GM12878 (cell line): ENCODE data around the gene ZNF48. TPM values are rescaled to one million over a fixed set of nuclear protein-coding genes. Genes with fewer than 3 reads are reported as not detected.

Source experiments
- BRCA1 ChIP-seq: IDR thresholded peaks from 2 replicates; pipeline ENCODE4 v1.6.1; 2011; ENCODE audit warnings: low read depth, low read length, improper control_type of control experiment
- FOXM1 ChIP-seq: IDR thresholded peaks from 2 replicates; pipeline ENCODE4 v1.6.1; 2012; ENCODE audit warnings: low read depth, mild to moderate bottlenecking, inconsistent platforms, low read length, moderate library complexity
- KAT2A ChIP-seq: conservative IDR thresholded peaks from 2 replicates; pipeline ENCODE4 v1.6.1; 2011; ENCODE audit warnings: low read depth, low read length; ENCODE audit not compliant: control insufficient read depth
- MEF2B ChIP-seq: fragments of 450-650 bp; IDR thresholded peaks from 2 replicates; pipeline ENCODE4 v1.6.1; 2018; ENCODE audit warnings: mild to moderate bottlenecking, moderate library complexity; ENCODE audit not compliant: partially characterized antibody, poor library complexity, severe bottlenecking
- MXI1 ChIP-seq: fragments of 150-350 bp; IDR thresholded peaks from 2 replicates; pipeline ENCODE4 v1.6.1; 2011; ENCODE audit warnings: low read depth, mild to moderate bottlenecking, inconsistent platforms, low read length, improper control_type of control experiment
- SMAD5 ChIP-seq: IDR thresholded peaks from 2 replicates; pipeline ENCODE4 v1.6.1; 2016; ENCODE audit warnings: antibody characterized with exemption, low read depth
- SP1 ChIP-seq: IDR thresholded peaks from one replicate; pipeline ENCODE4 v1.6.1; 2011; ENCODE audit warnings: low read depth, low read length
- ZNF217 ChIP-seq: fragments of 450-650 bp; IDR thresholded peaks from 2 replicates; pipeline ENCODE4 v1.6.1; 2017; ENCODE audit warnings: antibody characterized with exemption, mild to moderate bottlenecking
- polyA plus RNA-seq, 11 experiments: library from polyadenylated mRNA; depleted of rRNA in 4 of 11; unstranded in 6 of 11; stranded (reverse) in 5 of 11; fragments of >200 nt; fragmentation: Nextera tagmentation in 4 of 11; fragmentation: Illumina TruSeq in 1 of 11; extraction: Ambion mirVana in 4 of 11; extraction: Trizol in 1 of 11; gene quantifications; 1 replicate in 1 of 11; 2 replicates in 10 of 11; pipeline versions ENCODE4 v1.2.1 to v1.2.3, GENCODE V29; 2011 to 2016; ENCODE audit warnings: inconsistent platforms in 2 of 11, missing spikeins in 2 of 11, low read depth in 1 of 11
- total RNA-seq, 4 experiments: library from RNA; depleted of rRNA in 3 of 4; stranded (reverse); fragments of >200 nt in 3 of 4; fragmentation: Illumina TruSeq in 1 of 4; extraction: Trizol in 1 of 4; gene quantifications; 2 replicates each; pipeline versions ENCODE4 v1.2.1 to v1.2.3, GENCODE V29; 2013 to 2021
- TF ChIP-seq, protein P1 (sequence below): IDR thresholded peaks from 2 replicates; pipeline ENCODE4 v1.6.1; 2012; ENCODE audit warnings: improper control_type of control experiment, low read depth, low read length; ENCODE audit not compliant: insufficient replicate concordance
- TF ChIP-seq, protein P2 (sequence below): IDR thresholded peaks from 2 replicates; pipeline ENCODE4 v1.6.1; 2011; ENCODE audit warnings: borderline replicate concordance, low read depth, mild to moderate bottlenecking, moderate library complexity, low read length; ENCODE audit not compliant: insufficient read depth, poor library complexity, severe bottlenecking
- TF ChIP-seq, protein P3 (sequence below): IDR thresholded peaks from 2 replicates; pipeline ENCODE4 v1.6.1; 2012; ENCODE audit warnings: low read length, inconsistent platforms
- TF ChIP-seq, protein P4 (sequence below): fragments of 450-650 bp; formaldehyde crosslinking; IDR thresholded peaks from 2 replicates; pipeline ENCODE4 v1.5.0; 2022; ENCODE audit warnings: mild to moderate bottlenecking, missing genetic modification characterization
- TF ChIP-seq, protein P5 (sequence below): fragments of 450-650 bp; IDR thresholded peaks from 2 replicates; pipeline ENCODE4 v1.6.1; 2017; ENCODE audit warnings: antibody characterized with exemption, mild to moderate bottlenecking, moderate library complexity

Gene ZNF48
- total and polyA plus RNA-seq, 10 of the 15 experiments (the other 5 are each of a cell fraction or from before 2014, with no cell fraction given) = 0.14 to 12.0 (median 4.2) TPM

DNA sequence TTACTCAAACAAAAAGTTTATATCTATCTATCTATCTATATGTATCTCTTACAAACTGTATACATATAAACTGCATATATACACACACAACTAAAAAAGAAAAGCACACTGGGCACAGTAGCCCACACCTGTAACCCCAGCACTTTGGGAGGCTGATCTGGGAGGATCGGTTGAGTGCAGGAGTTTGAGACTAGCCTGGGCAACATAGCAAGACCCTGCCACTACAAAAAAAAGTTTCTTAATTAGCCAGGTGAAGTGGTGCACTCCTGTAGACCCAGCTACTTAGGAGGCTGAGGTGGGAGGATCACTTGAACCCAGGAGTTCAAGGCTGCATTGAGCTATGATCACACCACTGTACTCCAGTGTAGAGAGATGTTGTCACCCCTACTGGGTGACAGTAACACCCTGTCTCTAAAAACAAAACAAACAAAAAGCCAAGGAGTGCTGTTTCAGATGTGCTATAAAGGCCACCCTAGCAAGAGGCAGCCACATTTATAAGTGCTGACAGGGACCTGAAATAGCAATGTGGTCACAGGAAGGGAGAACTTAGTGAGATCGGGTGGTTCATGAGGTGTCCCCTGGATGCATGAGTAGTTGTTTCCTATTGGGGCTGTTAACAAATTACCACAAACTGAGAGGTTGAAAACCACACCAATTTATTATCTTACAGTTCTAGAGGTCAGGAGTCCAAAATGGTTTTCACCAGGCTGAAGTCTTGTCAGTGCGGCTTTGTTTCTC, 44.9 kb upstream of the ZNF48 start (continued):
- TF ChIP-seq, protein P1, sequence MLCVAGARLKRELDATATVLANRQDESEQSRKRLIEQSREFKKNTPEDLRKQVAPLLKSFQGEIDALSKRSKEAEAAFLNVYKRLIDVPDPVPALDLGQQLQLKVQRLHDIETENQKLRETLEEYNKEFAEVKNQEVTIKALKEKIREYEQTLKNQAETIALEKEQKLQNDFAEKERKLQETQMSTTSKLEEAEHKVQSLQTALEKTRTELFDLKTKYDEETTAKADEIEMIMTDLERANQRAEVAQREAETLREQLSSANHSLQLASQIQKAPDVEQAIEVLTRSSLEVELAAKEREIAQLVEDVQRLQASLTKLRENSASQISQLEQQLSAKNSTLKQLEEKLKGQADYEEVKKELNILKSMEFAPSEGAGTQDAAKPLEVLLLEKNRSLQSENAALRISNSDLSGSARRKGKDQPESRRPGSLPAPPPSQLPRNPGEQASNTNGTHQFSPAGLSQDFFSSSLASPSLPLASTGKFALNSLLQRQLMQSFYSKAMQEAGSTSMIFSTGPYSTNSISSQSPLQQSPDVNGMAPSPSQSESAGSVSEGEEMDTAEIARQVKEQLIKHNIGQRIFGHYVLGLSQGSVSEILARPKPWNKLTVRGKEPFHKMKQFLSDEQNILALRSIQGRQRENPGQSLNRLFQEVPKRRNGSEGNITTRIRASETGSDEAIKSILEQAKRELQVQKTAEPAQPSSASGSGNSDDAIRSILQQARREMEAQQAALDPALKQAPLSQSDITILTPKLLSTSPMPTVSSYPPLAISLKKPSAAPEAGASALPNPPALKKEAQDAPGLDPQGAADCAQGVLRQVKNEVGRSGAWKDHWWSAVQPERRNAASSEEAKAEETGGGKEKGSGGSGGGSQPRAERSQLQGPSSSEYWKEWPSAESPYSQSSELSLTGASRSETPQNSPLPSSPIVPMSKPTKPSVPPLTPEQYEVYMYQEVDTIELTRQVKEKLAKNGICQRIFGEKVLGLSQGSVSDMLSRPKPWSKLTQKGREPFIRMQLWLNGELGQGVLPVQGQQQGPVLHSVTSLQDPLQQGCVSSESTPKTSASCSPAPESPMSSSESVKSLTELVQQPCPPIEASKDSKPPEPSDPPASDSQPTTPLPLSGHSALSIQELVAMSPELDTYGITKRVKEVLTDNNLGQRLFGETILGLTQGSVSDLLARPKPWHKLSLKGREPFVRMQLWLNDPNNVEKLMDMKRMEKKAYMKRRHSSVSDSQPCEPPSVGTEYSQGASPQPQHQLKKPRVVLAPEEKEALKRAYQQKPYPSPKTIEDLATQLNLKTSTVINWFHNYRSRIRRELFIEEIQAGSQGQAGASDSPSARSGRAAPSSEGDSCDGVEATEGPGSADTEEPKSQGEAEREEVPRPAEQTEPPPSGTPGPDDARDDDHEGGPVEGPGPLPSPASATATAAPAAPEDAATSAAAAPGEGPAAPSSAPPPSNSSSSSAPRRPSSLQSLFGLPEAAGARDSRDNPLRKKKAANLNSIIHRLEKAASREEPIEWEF = no peak
- TF ChIP-seq, protein P2, sequence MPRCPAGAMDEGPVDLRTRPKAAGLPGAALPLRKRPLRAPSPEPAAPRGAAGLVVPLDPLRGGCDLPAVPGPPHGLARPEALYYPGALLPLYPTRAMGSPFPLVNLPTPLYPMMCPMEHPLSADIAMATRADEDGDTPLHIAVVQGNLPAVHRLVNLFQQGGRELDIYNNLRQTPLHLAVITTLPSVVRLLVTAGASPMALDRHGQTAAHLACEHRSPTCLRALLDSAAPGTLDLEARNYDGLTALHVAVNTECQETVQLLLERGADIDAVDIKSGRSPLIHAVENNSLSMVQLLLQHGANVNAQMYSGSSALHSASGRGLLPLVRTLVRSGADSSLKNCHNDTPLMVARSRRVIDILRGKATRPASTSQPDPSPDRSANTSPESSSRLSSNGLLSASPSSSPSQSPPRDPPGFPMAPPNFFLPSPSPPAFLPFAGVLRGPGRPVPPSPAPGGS = no peak
- TF ChIP-seq KAT2A = no peak
- no peak for TF ChIP-seq SMAD5
- TF ChIP-seq, protein P3, sequence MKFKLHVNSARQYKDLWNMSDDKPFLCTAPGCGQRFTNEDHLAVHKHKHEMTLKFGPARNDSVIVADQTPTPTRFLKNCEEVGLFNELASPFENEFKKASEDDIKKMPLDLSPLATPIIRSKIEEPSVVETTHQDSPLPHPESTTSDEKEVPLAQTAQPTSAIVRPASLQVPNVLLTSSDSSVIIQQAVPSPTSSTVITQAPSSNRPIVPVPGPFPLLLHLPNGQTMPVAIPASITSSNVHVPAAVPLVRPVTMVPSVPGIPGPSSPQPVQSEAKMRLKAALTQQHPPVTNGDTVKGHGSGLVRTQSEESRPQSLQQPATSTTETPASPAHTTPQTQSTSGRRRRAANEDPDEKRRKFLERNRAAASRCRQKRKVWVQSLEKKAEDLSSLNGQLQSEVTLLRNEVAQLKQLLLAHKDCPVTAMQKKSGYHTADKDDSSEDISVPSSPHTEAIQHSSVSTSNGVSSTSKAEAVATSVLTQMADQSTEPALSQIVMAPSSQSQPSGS = peak; percentile 89
- TF ChIP-seq MXI1 = peak; percentile 45; the same call in 1 of the 2 replicates
- TF ChIP-seq, protein P4, sequence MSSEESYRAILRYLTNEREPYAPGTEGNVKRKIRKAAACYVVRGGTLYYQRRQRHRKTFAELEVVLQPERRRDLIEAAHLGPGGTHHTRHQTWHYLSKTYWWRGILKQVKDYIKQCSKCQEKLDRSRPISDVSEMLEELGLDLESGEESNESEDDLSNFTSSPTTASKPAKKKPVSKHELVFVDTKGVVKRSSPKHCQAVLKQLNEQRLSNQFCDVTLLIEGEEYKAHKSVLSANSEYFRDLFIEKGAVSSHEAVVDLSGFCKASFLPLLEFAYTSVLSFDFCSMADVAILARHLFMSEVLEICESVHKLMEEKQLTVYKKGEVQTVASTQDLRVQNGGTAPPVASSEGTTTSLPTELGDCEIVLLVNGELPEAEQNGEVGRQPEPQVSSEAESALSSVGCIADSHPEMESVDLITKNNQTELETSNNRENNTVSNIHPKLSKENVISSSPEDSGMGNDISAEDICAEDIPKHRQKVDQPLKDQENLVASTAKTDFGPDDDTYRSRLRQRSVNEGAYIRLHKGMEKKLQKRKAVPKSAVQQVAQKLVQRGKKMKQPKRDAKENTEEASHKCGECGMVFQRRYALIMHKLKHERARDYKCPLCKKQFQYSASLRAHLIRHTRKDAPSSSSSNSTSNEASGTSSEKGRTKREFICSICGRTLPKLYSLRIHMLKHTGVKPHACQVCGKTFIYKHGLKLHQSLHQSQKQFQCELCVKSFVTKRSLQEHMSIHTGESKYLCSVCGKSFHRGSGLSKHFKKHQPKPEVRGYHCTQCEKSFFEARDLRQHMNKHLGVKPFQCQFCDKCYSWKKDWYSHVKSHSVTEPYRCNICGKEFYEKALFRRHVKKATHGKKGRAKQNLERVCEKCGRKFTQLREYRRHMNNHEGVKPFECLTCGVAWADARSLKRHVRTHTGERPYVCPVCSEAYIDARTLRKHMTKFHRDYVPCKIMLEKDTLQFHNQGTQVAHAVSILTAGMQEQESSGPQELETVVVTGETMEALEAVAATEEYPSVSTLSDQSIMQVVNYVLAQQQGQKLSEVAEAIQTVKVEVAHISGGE (CRISPR knock-in tag) = no peak
- peak; percentile 87 for TF ChIP-seq FOXM1
- TF ChIP-seq, protein P5, sequence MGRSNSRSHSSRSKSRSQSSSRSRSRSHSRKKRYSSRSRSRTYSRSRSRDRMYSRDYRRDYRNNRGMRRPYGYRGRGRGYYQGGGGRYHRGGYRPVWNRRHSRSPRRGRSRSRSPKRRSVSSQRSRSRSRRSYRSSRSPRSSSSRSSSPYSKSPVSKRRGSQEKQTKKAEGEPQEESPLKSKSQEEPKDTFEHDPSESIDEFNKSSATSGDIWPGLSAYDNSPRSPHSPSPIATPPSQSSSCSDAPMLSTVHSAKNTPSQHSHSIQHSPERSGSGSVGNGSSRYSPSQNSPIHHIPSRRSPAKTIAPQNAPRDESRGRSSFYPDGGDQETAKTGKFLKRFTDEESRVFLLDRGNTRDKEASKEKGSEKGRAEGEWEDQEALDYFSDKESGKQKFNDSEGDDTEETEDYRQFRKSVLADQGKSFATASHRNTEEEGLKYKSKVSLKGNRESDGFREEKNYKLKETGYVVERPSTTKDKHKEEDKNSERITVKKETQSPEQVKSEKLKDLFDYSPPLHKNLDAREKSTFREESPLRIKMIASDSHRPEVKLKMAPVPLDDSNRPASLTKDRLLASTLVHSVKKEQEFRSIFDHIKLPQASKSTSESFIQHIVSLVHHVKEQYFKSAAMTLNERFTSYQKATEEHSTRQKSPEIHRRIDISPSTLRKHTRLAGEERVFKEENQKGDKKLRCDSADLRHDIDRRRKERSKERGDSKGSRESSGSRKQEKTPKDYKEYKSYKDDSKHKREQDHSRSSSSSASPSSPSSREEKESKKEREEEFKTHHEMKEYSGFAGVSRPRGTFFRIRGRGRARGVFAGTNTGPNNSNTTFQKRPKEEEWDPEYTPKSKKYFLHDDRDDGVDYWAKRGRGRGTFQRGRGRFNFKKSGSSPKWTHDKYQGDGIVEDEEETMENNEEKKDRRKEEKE = no peak
- TF ChIP-seq MEF2B = peak; percentile 93
- TF ChIP-seq SP1 = peak; percentile 30
- peak; percentile 78; the same call in 1 of the 2 replicates for TF ChIP-seq ZNF217
- no peak for TF ChIP-seq BRCA1
